Astrocyte of the hippocampus (primary cell): ENCODE results near the gene EML1.
"Not testable (repeated sequence)": the region's sequence is repeated elsewhere in the genome, so short reads cannot be mapped to it uniquely, and the experiment has no call there.

Source experiments
- DNase-seq: peaks from one replicate; pipeline ENCODE4 v3.0.0; 2011; ENCODE audit warnings: low read depth, low spot score

The EML1 gene

DNA sequence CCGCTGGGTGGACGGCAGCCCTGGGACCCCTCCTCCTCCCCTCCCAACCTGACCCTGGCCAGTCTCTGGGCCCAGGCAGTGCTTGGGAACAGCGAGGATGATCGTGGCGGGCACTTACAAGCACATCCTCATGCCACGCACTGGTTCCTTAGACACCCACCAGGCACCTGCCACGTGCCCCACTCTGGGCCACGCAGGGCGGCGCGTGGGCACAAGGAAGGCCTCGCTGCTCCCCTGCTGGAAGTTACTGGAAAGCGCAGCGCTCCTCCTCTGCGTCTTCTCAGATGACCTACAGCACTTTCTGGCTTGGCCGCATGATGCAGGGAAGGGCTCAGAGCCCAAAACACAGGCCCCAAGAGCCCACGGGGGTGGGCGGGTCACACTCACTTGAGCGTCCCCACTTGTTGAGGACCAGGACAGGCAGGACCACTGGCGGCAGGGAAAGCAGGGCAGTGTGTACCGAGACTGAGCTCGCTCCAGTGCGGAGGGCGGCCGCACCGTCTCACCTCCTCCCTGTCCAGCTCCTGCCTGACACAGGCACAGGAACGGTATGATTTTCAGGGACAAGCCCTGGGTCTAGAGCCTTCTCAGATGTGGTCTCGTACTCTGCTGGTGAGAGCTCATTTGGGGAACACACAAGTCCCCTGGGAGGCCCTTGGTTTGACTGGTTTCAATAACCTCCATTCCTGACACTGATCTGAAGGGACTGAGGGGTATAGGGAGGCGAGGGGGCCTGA is 143.7 kb downstream of the EML1 start:
- DNase-seq = no peak

GRCh38 chr14:99937475-99938244 is 144.4 kb downstream of the EML1 start:
- no peak for DNase-seq

DNA sequence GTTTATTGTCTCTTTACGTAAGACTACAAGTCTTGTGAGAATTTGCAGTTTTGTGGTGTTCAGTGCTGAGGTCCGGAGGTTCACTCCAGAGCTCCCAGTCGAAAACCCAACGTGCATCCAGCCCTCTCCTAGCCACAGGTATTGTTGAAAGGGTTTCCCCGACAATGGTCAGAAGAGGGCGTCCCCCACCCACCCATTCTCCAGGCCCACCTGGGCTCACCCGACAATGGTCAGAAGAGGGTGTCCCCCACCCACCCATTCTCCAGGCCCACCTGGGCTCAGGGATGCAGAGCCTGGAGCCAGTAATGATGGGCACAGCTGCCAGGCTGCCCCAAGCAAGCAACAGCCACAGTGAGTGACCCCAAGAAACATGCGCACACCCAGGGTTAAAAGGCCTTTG is 145.2 kb downstream of the EML1 start:
- no peak for DNase-seq

DNA sequence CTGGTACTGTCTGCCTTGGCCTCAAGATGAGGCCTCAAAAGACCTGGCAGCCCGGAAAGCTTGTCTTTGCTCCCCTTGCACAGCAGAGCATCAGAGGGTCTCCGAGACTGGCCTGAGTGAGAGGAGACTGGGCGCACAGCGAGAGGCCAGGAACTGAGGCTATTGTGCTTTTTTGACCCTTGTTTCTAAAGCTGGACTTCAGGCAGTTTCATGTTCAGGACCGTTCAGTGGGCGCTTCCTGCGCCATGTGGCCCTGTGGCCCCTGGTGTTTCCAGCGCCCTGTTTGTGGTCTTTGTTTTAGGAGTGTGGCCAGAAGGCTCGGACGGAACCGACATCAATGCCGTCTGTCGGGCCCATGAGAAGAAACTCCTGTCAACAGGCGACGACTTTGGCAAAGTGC is 145.7 kb downstream of the EML1 start:
- no peak for DNase-seq

- no peak for DNase-seq
Observed at GRCh38 chr14:99939421-99939820, 146.2 kb downstream of the EML1 start.

GRCh38 chr14:99940064-99940463 is 146.9 kb downstream of the EML1 start:
- no peak for DNase-seq

GRCh38 chr14:99941211-99941610 is 148.0 kb downstream of the EML1 start:
- DNase-seq = no peak

DNA sequence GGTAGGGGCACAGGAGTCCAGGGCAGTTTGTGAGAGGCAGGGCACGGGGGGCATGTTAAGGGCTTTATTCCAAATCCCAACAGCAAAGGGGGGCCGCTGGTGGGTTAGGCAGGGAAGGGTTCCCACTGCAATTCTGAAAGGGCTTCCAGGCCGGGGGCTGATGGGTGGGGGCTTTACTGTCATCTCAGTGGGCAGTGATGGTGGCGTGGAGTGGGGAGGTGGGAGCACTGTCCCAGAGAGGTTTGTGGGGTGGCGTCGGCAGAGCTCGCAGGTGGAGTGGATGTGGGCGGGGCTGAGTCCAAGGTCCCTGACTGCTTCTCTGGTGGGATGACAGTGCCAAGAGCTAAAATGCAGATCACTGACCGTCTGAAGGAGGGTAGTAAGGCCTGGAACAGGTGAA is 150.4 kb downstream of the EML1 start:
- no peak for DNase-seq

DNA sequence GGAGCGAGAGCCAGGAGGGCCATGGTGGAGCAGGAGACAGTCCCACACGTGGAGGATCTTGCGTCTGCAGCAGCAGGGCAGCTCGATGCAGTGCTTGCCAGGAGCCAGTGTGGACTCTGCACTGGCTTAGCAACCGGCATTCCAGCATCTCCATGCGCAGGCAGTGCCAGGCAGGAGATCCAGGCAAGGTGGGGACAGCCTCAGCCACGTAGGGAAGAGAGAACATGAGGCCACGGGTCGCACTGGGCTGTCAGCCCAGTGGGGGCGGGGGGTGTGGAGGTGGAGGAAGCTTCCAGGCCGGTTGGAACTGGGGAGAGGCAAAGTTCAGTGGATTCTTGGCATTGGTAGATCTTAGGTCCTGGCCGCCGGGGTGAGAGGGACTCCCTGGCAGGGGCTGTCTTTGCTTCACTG is 151.0 kb downstream of the EML1 start:
- no peak for DNase-seq

- no peak for DNase-seq
Observed at GRCh38 chr14:99945732-99946651, 152.8 kb downstream of the EML1 start.

DNA sequence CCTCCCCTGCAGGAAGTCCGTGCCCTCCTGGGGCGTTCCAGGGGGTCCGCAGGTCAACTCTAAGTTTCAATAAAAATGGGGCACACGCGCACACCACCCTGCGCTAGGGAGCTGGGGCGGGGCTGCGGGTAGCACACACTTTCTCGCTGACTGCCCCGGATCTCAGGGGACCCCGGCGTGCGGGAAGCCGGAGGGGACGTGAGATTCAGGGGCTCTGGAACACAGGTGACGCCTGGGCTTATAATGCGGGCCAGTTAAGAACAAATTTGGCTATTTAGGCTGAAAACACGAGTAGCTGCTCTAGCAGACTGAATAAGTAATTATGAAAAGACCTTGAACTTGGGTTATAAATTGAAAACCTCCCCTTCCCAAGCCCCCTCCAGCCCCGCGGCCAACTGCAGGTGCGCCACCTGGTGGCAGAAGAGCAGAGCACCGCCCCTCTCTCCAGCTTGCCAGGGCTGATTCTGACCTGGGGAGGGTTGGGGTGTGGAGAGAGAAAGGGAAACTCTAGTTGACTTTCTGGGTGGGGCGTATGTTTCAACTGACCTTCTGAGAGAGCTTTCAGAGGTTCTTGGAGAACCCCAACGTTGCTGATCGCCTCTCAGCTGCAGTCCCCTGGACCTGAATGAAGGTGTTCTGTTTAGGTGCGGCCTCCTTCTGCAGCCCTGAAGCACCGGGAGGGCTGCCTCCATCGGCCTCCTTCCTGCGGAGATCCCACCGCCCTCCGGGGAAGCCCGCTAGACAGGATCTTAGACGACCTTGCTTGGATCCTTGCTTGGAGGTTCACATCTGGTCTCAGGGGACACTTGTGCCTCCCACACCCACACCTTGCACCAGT is 153.7 kb downstream of the EML1 start:
- peak; percentile 54 for DNase-seq

GRCh38 chr14:99947695-99948094 is 154.5 kb downstream of the EML1 start:
- DNase-seq = no peak

GRCh38 chr14:99949011-99949732 is 156.0 kb downstream of the EML1 start:
- not testable (repeated sequence) for DNase-seq

GRCh38 chr14:99950181-99950580 is 157.0 kb downstream of the EML1 start:
- peak; percentile 38 for DNase-seq

GRCh38 chr14:99951085-99951484 is 157.9 kb downstream of the EML1 start:
- DNase-seq = no peak

GRCh38 chr14:99952039-99952438 is 158.8 kb downstream of the EML1 start:
- no peak for DNase-seq

DNA sequence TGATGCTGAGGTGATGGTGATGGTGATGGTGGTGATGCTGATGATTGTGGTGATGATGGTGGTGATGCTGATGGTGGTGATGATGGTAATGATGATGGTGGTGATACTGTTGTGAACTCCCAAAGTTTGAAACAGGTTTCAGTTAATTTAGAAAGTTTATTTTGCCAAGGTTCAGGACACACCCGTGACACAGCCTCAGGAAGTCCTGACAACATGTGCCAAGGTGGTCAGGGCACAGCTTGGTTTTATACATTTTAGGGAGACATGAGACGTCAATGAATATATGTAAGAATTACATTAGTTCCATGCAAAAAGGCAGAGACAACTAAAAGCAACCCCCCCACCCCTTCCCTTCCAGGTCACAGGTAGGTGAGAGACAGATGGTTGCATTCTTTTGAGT is 159.2 kb downstream of the EML1 start:
- DNase-seq = no peak

- no peak for DNase-seq
Observed at GRCh38 chr14:99955826-99956455, 162.7 kb downstream of the EML1 start.

DNA sequence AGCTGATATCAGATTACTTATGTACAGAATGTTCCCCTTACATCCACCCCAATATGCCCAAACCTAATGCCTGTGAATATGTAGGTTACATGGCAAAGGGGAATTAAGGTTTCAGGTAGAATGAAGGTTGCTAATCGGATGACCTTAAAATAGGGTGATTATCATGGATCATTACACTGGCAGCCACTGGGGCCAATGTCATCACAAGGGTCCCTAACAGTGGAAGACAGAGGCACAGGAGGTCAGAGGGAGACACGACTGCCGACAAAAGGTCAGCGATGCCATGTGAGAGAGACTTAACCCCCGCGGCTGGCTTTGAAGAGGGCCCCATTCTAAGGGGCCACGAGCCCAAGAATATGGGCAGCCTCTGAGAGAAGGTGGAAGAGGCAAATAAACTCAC is 165.2 kb downstream of the EML1 start:
- no peak for DNase-seq
